ENCODE data around the gene TRIP6.
A peak's percentile ranks its signal among the peaks of the same experiment; 100 is the strongest.
"Not testable (repeated sequence)": the region's sequence is repeated elsewhere in the genome, so short reads cannot be mapped to it uniquely, and the experiment has no call there.

Gene TRIP6

DNA sequence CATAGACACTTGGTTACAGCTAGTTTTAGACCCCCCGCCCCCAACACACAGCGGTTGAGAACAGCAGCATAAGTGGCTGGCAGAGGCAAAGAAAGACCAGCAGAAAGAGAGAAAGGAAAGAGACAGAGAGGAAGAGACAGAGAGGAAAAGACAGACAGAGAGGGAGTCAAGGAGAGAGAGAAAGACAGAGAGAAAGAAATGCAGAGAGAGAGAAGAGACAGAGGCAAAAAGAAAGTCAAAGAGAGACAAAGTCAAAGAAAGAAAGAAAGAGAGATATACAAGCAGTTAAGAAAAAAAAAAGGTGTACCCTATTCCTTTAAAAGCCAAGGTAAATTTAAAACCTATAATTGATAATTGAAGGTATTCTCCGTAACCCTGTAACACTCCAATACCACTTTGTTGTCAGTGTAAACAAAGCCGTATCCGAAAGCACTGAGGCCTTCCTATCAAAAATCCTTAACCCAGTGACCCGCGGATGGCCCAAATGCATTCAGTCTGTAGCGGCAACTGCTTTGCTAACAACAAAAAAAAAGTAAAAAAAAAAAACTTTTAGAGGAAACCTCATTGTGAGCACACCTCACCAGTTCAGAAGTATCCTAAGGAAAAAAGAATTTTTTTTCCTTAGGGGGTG, 26.6 kb upstream of the TRIP6 start:
- no peak for DNase-seq

DNA sequence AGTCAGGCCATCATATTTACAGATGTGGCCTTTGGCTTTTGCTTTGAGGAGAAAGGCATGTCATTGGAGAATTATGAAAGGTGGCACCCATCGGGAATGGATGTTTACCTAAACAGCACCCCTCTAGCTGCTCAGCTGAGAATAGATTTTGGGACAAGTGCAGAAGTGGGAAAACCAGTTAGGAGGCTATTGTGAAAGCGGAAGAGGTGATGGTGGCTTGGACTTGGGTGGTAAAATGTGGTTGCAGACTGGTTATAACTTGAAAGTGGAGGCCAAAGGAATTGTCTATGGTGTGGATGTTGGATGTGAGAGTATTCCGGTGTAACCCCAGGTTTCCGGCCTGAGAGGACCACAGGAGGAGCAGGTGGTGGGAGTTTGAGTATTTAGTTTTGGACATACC, 19.8 kb upstream of the TRIP6 start:
- DNase-seq, result no peak

DNA sequence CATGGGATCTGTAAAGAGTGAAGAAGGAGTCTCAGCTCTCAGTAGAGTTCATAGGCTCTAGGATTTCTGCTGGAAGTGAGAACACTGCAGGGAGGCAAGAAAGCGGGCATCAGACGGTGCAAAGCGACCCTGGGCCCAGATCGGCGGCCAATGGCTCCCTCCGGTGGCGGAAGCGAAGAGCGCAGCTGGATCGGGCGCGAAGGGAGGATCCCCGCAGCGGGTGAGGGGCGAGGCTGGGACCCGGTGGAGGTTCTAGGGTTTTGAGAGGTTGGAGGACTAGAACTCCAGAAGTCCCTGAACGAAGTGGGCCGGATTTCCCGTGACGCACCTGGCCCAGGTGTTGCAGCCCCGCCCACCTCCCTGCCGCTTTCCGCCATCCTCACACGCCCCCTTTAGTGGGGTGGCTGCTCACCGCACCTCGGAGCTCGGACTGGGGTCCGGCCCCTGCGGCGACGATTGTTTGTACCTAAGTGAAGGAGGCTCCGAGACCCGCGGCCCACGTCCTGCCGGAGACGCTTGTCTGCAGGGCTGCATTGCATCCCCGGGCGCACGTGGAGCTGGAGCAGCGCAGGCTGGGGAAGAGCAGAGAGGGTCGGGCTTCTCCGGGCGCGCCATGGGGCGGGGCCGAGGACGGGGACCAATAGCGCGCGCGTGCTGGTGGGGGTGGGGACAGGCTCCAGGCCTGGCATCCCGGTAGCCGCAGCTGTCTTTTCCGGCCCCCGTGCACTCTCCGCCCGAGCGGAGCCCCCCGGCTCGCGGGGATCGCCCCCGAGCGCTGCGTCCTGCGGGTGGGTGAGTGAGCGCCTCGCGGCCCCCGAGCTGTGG, 14.9 kb upstream of the TRIP6 start, which contains the start of gene SLC12A9:
Gene SLC12A9, plus strand, starts transcription at position 666 of the 825 bp plus-strand sequence. CDS start 1,485 bp downstream, outside the sequence.
- DNase-seq, result peak; percentile 88

DNA sequence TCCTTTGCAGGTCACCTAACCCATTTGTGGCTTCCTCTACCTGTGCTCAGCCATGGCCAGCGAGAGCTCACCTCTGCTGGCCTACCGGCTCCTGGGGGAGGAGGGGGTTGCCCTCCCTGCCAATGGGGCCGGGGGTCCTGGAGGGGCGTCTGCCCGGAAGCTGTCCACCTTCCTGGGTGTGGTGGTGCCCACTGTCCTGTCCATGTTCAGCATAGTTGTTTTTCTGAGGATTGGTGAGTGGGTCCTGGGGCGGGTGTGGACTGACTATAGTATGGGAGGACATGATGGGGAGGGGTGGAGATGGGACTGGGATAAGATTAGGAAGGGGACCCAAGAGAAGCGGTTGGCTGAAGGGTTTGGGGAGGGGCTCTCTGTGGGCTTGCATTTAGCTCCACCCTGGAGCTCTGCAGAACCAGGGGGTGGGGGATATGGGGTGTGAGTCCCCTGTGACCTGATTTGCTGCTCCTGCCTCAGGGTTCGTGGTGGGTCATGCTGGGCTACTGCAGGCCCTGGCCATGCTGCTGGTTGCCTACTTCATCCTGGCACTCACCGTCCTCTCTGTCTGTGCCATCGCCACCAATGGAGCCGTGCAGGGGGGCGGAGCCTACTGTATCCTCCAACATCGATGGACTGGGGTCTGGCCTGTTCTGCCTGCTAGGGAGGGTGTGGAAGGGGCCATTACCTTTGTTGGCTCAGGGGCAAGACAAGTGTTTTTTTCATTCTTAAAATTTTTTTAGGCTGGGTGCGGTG, 12.9 kb upstream of the TRIP6 start:
- no peak for DNase-seq

DNA sequence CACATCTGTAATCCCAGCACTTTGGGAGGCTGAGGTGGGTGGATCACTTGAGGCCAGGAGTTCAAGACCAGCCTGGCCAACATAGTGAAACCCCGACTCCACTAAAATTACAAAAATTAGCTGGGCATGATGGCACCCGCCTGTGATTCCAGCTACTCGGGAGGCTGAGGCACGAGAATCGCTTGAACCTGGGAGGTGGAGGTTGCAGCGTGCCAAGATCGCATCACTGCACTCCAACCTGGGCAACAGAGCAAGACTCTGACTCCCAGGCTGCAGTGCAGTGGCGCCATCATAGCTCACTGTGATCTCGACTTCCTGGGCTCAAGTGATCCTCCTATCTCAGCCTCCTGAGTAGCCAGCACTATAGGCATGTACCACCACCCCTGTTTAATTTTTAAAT, 12.3 kb upstream of the TRIP6 start:
- not testable (repeated sequence) for DNase-seq

DNA sequence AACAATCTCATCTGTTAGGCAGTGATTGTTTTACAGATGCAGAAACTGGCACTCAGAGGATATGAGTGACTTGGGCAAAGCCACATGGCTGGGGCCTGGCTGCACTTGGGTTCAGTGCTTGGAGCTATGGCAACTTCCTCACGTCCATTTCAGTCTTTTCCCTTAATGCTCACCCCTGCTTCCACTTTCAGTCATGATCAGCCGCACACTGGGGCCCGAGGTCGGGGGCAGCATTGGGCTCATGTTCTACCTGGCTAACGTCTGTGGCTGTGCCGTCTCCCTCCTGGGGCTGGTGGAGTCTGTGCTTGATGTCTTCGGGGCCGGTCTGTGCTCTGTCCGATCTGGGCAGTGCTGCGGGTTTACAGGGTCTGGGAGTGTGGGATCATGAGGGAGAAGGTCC, 11.7 kb upstream of the TRIP6 start:
- no peak for DNase-seq

DNA sequence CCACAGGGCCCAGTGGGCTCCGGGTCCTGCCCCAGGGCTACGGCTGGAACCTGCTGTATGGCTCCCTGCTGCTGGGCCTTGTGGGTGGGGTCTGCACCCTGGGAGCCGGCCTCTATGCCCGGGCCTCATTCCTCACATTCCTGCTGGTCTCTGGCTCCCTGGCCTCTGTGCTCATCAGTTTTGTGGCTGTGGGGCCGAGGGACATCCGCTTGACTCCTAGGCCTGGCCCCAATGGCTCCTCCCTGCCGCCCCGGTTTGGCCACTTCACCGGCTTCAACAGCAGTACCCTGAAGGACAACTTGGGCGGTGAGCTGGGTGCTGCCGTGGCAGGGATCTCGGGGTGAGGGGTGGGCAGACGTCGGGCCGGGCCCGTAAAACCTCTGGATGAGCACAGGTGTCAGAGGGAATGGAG, 10.3 kb upstream of the TRIP6 start:
- DNase-seq, result no peak

DNA sequence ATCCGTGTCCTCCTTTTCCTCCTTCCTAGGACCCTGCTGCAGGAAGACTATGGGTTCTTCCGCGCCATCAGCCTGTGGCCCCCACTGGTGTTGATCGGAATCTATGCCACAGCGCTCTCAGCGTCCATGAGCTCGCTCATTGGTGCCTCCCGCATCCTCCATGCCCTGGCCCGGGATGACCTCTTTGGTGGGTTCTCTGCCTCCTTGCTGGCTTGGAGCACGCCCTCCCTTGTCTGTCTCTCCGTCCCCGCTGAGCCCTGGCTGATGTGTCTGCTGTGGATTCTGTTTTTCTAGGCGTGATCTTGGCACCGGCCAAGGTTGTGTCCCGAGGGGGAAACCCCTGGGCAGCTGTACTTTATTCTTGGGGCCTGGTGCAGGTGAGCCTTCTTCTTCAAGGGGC, 7.3 kb upstream of the TRIP6 start:
- DNase-seq, result no peak

DNA sequence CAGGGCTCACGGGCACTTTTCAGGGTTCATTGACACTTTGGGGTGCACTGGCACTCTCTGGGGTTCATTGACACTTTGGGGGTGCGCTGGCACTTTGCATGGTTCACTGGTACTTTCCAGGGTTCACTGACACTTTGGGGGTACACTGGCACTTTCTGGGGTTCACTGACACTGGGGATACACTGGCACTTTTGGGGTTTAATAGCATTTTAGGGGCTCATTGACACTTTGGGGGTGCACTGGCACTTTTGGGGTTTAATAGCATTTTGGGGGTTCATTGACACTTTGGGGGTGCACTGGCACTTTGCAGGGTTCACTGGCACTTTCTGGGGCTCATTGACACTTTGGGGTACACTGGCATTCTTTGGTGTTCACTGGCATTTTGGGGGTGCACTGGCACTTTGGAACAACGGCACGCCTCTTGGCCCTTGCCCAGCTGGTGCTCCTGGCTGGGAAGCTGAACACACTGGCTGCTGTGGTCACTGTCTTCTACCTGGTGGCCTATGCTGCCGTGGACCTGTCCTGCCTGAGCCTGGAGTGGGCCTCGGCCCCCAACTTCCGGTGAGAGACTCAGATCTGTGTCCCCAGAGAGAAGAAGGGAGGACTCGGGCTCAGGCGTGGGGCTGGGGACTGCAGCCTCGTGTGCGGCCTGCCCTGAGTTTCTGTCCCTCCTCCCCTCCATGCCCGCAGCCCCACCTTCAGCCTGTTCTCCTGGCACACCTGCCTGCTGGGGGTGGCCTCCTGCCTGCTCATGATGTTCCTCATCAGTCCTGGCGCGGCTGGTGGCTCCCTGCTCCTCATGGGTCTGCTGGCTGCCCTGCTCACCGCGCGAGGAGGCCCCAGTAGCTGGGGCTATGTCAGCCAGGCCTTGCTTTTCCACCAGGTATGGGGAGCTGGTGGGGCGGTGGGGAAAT, 6.2 kb upstream of the TRIP6 start:
- no peak for DNase-seq

DNA sequence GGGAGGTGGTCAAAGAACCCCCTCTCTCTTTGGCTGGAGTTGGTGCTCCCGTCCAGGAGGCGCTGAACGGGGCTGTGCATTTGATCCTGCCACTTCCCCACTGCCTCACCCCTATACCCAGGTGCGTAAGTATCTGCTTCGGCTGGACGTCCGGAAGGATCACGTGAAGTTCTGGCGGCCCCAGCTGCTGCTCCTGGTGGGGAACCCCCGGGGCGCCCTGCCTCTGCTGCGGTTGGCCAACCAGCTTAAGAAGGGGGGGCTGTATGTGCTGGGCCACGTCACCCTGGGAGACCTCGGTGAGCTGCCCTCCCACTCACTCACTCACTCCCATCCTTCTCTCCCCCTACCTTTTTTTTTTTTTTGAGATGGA, 5.6 kb upstream of the TRIP6 start:
- DNase-seq, result no peak

DNA sequence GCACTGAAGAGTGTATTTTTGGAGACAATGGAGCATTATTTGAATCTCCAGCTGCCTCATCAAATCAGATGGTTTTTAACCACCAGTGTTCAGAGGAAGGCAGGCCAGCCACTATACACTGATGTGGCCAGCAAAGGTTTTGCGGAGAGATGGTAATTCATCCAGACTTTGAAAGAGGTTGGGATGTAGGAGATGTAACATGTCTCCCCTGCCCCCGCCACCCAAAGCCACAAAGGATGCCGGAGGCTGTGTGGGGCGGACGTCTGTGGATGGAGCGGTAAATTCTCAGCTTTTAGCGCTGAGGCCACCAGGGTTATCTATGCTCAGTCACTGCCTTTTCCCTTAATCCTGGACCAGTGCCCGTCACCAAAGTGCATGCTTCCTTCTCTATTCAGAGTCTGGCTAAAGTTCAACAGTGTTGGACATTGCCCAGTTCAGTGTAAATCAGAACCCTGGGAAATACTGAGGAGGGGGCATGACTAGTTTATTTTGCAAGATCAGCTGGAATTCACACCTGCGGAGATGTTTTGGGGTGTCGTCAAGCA, 3.7 kb upstream of the TRIP6 start:
- DNase-seq, result no peak

DNA sequence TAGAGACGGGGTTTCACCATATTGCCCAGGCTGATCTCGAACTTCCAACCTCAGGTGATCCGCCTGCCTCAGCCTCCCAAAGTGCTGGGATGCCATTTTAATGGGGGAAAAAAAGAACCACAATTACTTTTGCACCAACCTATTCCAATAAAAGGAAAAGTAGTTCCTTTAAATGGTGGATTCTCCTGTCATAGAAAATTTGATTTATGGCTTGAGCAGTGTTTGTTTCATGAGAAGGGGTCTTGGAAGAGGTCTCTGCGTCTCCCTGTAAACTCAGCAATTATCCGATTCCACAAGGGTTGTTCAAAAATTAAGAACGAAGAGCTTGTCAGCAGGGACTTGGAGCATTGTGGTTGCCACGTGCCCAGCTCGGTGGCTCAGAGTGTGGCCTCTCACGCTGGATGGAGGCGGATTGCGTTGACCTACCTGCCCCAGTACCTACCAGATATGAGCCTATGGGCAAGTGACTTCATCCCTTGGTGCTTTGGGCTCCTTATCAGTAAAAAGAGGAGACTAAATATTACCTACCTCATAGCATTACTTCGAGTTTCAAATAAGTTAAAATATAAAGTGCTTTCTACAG, 2.8 kb upstream of the TRIP6 start:
- DNase-seq, result no peak

DNA sequence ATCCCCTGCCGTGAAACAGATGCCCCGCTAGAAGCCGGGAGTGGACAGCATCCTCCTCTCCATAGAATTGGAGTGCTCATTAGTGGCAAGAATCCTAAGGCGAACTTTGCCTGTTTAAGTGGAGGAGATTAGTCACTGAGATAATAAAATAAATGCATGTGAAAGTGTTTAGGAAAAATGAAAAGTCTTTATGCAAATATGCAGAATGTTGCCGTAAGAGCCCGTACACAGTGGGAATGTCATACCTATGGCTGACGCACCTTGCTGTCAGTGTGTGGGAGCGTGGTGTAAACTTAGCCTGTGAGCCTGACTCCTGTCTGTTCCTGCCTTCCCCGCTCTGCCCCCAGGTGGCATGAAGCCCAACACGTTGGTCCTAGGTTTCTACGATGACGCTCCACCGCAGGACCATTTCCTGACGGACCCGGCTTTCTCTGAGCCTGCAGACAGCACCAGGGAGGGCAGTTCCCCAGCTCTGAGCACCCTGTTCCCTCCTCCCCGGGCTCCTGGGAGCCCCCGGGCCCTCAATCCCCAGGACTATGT, 1.7 kb upstream of the TRIP6 start:
- DNase-seq, result no peak

DNA sequence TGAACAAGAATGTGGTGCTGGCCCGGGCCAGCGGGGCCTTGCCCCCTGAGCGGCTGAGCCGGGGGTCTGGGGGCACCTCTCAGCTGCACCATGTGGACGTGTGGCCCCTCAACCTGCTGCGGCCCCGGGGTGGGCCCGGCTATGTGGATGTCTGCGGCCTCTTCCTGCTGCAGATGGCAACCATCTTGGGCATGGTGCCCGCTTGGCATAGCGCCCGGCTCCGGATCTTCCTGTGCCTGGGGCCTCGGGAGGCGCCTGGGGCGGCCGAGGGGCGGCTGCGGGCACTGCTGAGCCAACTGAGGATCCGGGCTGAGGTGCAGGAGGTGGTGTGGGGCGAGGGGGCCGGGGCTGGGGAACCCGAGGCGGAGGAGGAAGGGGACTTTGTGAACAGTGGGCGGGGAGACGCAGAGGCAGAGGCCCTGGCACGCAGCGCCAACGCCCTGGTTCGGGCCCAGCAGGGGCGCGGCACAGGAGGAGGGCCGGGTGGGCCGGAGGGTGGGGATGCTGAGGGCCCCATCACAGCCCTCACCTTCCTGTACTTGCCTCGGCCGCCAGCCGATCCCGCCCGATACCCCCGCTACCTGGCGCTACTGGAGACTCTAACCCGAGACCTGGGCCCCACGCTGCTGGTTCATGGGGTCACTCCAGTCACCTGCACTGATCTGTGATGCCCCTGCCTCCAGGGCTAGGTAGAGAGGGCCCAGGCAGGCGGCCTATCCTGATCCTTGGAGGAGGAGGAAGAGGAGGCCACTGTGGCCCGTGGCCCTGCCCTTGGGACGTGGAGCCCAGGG, 1.1 kb upstream of the TRIP6 start:
- peak; percentile 37 for DNase-seq

DNA sequence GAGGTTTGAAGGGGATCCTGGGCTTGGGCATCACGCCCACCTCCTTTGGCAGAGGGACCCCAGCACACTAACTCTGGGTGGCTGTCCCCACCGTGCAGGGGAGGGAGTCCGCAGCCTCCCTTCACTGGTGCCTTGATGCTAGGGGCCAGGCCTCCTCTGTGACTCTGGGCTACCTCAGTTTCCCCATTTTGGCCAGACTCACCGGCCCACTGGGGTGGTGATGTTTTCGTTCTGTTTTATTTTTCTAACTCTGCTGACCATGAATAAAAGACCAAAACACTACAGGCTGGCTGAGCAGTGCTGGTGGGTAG, 503 bp upstream of the TRIP6 start:
- DNase-seq, result no peak

DNA sequence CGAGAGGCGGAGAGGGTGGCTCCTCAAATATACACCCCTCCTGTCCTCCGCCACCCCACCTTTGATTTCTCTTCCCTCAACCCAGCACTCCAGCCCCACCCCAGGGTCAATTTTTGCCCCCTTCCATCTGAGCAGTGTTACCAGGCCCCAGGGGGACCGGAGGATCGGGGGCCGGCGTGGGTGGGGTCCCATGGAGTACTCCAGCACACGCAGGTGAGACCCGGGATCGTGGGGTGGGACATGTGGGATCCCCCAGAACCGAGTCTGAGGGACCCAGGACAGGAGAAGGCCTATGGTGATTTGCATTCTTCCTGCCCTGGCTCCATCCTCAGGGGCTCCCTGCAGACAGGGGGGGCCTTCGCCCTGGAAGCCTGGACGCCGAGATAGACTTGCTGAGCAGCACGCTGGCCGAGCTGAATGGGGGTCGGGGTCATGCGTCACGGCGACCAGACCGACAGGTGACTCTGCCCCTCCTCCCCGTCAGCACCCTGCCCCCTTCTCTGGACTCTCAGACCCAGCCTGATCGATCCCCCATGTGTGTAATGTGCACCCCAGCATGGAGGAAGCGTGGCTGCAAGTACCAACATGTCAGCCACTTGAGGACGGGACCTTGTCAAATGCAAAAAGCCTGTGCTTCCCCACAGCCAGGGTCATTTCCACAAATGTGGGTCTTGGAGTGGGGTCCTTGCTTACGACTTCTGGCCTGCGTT, 744 bp downstream of the TRIP6 start:
- DNase-seq, result no peak

DNA sequence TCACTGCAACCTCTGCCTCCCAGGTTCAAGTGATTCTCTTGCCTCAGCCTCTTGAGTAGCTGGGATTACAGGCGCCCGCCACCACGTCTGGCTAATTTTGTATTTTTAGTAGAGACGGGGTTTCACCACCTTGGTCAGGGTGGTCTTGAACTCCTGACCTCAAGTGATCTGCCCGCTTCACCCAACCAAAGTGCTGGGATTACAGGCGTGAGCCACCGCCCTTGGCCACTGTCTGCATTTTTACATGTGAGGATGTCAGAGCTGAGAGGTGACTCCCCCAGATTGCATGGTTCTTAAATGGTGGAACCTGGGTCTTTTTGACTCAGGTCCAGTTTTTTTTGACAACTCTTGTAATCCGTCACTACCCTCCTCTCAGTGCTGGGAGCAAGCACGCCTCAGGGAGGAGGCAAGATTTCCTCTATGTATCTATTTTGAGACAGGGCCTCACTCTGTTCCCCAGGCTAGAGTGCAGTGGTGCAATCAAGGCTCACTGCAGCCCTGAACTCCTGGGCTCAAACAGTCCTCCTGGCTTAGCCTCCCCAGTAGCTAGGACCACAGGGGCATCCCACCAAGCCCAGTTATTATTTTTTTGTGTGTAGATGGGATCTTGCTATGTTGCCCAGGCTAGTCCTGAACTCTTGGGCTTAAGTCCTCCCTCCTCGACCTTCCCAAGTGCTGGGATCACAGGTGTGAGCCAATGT, 6.6 kb downstream of the TRIP6 start:
- no peak for DNase-seq

DNA sequence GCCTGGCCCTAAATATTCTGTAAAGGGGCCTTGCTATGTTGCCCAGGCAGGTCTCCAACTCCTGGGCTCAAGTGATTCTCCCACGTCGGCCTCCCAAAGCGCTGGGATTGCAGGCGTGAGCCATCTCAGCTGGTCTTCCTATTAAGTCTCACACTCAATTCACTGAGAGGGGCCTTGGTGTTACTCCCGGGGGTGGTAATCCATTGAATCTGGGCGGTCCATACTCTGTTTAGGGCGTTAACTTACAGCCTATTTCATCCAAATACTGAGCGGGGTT, 7.1 kb downstream of the TRIP6 start:
- DNase-seq, result no peak

DNA sequence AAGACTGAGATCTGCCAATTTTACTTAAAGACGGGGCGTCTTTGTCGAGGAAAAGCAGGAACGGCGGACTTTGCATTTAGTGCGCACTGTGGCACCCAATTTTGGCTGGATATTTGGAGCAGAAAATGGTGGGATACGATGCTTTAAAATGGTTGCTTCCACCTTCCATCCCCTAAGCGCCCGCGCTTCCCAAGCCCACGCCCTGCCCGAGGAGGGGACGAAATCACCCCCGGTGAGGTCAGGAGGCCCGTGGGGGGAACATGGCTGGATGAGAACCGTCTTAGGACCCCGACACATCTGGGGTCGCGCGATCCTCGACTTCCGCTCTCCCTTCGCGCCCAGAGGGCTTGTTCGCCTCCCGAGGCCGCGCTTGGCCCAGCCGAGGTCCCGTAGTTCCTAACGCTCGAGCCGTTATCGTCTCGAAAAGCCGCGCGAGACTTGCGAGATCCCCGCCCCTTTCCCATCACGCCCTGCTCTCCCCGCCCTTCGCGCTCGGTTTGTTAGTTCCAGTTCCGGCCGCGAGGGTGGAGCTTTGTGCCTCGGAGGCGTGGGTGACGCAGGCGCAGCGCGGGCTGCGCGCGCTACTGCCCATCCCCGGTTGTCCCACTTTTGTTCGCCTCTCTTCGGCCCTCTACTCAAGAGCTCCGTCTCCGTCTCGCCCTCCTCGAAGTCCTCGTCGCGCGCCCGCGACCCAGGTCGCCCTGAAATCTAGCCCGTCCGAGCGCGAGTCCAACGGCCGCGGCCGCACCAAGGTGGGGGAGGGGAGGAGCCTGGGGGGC, 7.6 kb downstream of the TRIP6 start, which contains the start of gene SRRT:
Gene SRRT, plus strand, starts transcription at position 527 of the 779 bp plus-strand sequence. CDS start 488 bp downstream, outside the sequence.
- peak; percentile 98 for DNase-seq
